Measurements from ENCODE around the gene AASDHPPT.
"Not testable (repeated sequence)": the region's sequence is repeated elsewhere in the genome, so short reads cannot be mapped to it uniquely, and the experiment has no call there.

Gene AASDHPPT, protein sequence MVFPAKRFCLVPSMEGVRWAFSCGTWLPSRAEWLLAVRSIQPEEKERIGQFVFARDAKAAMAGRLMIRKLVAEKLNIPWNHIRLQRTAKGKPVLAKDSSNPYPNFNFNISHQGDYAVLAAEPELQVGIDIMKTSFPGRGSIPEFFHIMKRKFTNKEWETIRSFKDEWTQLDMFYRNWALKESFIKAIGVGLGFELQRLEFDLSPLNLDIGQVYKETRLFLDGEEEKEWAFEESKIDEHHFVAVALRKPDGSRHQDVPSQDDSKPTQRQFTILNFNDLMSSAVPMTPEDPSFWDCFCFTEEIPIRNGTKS

DNA sequence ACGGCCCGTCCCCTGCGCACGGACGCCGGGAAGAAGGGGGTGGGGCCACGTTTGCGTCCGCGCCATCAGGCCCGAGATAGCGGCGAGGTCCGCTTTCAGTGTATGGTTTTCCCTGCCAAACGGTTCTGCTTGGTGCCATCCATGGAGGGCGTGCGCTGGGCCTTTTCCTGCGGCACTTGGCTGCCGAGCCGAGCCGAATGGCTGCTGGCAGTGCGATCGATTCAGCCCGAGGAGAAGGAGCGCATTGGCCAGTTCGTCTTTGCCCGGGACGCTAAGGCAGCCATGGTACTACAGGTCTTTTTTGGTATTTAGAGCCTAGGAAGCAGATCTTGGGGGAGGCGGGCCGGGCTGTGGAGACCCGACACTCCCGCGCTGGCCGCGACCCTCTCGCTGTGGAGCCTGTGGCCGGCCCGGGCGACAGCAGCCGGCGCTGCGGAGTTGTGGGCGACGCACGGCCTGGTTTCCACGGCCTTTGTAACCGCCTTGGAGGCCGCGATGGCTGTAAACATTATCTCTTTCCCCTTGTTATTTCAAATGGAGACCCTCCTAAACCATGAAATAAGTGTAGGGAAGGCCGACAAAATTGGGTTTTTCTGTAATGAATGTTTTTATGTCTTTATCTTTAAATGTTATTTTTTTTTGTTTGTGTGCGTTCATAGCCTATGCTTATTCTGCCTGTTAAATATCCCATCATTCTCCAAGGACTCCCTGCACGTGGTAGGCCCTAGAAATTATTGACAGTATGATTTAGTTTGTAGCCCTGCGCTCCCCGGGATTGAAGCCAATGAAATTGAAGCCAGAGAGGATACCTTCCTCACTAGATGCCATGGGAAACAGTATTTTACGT lies at the start of gene AASDHPPT:
Gene AASDHPPT (plus strand): TSS at position 54 of the 847 bp plus-strand sequence. CDS start 49 bp downstream, at position 103.
- peak in 18 of 51 donors; percentile 4 to 91 (median 66) for DNase-seq

DNA sequence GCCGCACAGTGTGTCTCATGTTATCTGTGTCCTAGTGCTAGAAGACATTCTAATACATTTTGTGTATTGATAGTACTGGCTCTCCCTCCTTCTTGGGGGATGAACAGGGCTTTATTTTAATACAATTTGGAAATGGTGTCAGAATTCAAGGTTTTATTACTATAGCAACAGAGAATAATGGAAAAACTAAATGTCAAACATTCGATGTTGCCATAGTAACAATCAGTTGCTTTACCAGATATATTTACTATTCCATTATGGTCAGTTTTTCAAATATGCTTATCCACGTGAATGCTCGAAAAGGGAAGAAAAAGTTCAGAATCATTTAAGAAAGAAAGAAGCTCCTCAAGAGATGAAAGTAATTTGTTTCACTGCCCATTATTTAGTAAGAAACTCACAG lies 46.9 kb upstream of the AASDHPPT start:
- DNase-seq: no peak

DNA sequence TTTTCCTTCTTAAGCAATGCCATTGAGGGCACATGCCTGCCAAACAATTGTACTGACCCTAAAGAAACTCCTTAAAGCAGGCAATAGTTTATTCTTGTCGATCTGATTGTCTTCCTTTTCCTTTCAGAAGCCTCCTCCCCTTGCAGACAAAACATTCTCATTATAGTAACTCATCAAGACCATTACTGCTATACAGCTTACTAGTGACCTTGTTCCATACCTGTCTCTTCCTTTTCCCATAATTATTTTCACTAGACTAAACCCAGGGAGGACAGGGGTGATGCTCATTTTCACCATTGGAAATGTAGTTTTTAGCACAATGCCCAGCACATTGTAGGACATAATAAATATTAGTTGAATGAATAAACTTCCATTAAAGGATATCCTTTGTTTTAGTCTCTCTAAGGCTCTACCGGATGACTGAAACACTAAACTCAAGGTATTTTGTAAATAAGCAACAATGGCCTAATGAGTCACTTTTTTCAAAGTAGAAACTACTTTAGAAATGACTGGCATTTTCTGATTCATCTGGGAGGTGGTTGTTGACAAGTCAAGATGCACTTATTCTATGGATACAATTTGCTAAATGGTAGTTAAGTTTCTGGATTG lies 46.2 kb upstream of the AASDHPPT start:
- DNase-seq: no peak

DNA sequence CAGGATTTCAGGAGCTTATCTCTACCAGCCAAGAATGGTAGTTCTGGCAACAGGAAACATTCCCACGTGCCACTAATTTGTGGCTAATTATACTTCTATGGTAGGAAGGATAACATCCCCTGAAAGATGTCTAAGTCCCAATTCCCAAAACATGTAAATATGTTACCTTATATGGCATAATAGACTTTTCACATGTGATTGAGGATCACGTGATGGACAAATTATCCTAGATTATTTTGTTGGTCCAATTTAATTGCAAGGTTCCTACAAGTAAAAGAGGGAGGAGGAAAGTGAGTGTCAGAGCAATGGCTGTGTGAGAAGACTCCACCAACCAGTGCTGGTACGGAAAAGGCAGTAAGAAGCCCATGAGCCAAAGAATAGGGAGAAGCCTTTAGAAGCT lies 45.5 kb upstream of the AASDHPPT start:
- DNase-seq: no peak

DNA sequence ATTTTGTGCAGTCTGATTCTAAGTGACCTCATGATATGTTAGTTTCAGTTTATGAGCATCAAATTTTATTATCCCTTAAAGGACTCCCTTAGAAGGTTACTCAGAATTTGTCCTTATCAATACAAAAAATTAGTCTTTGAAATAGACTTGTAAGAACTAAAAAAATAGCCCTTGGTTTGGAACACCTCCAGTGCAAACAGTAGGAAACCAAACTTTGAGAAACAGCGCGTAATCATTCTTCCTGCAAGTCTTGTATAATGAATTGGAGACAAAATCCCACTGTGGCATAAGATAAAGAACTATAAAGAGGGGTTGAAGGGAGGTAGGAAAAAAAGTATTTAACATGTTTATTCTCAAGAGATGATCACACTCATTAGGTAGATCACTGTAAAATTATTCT lies 44.6 kb upstream of the AASDHPPT start:
- no peak for DNase-seq

DNA sequence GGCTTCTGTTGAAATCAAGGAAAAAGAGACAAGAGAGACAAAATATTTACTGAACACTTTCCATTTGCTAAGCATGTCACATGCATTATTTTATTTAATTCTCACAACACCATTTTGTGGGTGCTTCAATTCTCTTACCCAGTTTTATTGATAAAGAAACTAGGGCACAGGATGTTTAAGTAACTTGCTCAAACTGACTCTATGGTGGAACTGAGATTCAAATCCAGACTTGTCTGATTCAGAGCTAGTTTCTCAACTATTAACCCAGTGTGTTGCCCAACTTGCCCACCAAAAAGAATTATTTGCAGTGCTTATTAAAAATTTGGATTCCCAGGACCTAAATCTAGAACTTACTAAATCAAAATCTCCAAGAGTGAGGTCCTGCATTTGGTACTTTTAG lies 33.9 kb upstream of the AASDHPPT start:
- no peak for DNase-seq

DNA sequence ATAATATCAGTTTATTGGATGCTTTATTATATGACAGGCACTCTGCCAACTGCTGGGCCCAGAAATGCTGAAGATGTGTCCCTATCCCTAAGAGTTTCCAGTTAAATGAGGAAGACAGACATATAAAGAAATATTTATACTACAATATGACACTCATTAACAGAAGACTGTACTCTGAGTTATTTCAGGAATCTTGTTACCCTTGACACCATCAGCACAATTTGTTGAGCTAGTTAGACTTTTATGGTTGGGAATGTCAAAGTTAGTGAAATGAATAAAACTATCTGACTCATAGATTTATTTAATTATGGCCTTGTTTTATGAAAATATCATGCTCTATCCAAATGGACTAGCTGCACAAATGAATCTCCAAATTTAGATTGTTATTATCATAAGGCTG lies 29.8 kb upstream of the AASDHPPT start:
- DNase-seq: no peak

DNA sequence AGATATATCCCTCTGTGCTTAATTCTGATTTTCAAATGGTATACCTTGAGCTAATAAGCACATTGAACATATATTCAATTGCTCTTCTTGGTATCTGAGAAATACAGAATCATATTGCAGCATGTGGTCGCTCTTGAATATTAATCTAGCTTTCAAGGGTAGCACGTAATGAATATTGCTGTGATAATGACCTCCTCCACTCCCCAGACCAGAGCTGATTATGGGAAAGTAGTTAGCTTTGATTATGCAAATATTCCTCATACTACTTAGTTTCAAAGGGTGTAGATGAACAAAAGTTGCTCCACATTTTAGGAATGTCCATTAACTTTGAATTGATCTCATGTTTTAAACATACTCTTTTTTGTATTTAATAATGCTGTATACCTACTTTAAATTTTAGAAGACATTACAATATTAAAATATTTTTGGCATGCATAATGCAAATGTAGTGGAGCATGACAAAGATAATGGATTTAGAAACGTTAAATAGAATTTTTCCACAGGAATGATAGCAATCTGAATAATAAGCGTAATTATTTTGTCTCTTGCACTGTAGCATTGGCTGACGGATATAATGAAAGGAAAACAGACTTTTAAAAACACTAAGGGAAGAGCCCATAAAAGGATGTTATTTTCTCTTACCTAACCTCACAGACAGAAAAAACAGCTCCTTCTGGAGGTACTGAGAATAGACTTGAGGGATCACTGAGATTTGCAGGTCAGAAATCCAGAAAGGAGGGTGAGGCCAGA lies 27.6 kb upstream of the AASDHPPT start:
- no peak for DNase-seq

DNA sequence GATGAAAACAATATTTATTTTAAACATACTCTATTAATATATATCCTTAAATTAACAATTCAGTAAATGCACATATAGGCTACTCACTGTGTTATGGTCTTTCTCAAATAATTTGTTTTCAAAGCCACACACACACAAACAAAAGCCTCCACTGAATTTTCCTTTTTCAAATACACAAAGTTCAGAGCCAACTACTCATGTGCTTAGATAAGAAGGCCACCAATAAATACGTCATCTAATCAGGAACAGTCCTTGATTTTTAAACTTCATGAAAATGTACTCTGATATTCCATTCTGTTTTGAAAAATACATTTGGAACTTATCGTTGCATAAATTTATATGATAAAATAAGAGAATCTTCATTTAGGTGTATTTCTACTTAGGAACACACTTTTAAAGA lies 26.4 kb upstream of the AASDHPPT start:
- no peak for DNase-seq

DNA sequence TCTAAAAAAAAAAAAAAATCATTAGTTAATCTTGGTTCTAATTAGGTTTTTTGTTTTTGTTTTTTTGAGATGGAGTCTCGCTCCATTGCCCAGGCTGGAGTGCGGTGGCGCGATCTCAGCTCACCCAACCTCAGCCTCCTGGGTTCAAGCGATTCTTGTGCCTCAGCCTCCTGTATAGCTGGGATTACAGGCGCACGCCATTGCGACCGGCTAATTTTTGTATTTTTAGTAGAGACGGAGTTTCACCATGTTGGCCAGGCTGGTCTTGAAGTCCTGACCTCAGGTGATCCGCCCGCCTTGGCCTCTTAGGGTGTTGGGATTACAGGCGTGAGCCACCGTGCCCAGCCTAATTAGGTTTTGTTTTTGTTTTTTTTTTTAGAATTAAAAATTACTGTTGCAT lies 19.1 kb upstream of the AASDHPPT start:
- DNase-seq: not testable (repeated sequence)

DNA sequence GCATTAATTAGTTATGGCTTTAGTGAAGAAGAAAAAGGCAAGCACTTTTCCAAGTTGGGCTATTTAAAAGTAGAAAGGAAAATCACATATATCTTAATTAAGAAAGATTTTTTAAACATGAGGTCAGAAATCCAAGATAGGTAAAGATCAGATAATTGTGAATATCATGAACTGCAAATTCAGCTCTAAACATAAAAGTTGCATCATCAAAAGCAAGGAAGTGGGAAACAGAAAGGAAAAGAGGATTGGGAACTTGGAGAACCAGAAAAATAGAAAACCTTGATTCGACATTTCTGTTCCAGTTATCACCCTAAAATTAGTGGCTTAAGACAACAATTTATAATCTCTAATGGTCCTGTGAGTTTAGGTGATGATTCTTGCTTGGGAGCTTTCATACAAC lies 17.8 kb upstream of the AASDHPPT start:
- DNase-seq: no peak

DNA sequence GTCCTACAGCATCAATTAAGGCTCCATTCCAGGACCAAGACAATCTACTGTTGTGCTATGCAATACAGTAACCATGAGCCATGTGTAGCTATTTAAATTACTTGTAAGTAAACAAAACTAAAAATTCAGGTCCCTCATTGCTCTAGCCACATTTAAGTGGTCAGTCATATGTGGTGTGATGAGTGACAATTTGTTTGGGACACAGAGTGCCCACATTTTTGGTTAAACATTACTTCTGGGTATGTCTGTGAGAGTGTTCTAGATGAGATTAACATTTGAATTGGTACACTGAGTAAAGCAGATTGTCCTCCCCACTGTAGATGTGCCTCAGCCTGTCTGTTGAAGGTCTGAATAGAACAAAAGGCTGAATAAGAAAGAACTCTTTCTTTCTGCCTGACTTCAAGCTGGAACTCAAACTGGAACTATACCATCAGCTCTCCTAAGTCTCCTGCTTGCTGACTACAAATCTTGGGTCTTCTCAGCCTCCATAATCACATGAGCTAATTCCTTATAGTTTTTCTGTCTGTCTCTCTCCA lies 16.1 kb upstream of the AASDHPPT start:
- no peak for DNase-seq

DNA sequence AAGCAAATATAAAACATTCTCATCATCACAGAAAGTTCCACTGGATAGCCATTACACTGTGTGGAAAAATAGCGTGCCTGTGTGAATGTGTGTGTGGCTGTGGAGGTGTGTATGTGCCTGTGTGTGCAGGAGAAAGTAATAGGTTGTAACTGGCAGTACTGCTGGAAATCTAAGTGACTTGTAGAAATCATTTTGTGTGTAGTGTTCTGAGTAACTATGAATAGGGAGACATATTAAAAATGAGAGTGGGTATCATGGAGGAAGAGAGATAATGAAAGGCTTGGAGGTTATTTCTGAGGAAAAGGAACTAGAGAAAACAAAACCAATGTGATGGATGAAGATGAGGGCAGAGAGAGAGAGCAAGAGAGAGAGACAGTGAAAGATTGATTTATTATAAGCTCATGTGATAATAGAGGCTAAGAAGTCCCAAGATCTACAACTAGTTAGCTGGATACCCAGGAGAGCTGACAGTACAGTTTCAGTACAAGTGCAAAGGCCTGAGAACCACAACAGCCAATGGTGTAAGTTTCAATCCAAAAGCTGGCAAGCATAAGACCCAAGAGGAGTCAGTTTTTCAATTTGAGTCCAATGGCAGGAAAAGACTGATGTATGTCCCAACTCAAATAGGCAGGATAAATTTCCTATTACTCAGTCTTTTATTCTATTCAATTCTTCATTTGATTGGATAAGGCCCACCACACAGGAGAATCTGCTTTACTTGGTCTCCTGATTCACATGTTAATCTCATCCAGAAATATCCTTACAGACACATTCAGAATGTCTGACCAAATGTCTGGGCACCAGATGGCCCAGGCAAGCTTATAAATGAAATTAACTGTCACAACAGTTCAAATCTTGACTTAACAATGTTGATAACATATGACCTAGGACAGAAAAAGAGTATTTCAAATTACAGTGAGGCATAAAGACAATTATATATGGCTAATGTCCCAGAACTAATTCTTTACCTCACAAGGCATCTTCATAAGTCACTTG lies 15.2 kb upstream of the AASDHPPT start:
- DNase-seq: no peak

DNA sequence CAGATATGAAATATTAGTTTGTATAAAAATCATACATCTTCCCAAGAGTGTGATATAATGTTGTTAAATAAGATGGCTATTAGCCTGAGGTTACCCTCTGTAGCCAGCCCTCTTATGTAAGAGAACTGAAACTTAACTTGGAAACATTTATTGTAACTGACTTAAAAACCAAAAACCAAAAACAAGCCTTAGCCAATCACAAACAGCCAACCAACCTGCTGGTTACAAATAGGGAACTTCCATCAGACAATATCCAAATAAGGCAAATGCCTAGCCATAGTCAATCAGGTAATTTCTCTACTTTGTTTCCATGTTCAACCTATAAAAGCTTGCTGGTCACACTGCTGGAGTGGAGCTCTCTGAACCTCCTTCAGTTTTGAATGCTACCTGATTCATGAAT lies 14.5 kb upstream of the AASDHPPT start:
- DNase-seq: no peak

DNA sequence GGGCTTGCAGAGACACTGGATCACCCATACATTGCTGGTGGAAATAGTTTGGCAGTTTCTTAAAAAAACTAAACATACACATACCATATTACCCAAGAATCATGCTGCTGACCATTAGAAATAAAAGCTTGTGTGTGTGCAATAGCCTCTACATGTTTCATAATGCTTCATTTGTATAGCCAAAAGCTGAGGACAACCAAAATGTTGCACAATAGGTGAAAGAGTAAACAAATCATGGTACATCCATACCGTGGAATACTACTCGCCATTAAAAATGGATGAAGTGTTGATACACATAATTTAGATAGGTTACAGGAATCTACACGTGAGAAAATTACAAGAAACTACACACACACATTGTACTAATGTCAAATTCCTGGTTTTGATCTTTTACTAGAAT lies 6.9 kb upstream of the AASDHPPT start:
- no peak for DNase-seq

DNA sequence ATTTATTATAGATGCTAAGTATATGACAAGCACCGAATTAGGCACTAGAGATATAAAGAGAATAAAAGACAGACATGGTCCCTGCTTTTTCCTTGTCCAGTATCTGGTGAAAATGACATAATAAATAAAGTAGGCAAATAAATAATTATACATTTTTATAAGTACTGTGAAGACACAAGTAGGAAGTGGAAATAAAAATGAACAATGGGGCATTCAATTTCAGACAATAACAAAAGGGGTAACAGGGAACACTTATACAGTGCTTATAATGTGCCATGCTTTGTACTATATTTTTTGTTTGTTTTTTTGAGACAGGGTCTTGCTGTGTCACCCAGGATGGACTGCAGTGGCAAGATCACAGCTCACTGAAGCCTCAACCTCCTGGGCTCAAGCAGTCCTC lies 4.7 kb upstream of the AASDHPPT start:
- DNase-seq: no peak

DNA sequence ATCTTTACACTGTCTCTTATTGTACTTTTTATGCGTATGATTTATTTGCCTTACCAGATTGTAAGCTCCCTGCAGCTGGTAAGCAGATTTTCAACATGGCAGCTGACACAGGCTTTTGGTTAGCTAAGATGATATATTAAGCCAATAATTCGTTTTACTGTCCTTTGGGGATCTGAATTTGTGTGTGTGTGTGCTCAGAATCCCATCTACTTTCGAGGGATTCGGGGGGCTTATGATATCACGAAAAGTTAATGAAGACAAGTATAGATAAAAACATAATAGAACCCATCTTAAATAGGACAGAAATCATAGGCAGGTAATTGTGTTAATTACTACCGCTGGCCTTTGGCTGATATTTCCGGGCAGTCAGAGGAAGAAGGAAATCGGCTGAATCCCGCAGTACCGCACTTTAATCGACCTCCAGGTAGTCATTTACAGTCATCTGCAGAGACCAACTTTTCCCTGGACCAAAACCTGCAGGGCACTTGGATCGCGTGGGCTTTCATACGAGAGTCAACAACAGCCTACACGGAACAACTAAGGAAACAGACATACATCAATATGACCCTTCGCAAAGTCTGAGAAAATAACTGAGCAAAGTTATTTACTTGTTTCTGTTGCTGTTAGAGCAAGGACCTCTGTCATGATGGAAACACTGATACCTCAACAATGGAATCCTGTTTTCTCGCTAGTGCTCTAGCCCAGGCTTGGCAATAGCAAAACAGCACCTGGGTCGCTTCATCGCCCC lies 1.1 kb upstream of the AASDHPPT start:
- DNase-seq: peak in 20 of 51 donors; percentile 1 to 75 (median 28)

DNA sequence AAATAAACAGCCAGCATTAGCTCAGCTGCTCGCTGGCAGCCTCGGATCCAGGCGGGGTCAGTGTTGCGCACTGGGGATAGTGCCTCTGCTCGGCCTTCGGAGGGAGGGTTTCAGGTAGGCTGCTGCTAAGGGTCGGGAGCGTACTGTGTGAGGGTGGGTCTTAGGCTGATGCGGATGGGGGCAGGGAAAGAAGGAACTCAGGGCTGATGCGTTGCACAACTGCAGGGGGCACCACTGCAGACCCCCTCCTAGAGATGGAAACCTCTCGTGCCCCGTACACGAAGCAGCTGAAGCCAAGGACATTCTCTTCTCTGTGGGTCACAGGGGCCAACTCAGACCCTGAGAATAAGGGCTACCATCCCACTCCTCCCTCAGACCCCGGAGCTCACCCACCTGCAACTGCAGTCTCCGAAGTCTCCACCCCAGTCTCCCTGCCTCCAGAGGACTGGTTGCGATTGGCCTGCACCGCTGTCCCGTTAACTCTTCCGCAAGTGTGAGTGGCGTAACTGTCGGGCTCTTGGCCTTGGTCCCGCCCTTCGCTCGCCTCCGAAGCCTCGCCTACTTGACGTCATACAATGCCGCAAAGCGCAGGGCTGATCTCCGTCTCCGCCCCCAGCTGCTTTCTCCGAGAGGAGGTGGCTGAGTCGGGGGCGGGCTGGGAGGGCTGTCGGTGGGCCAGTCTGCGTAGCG lies 398 bp upstream of the AASDHPPT start, which contains the start of gene KBTBD3:
Gene KBTBD3 (minus strand): TSS at position 429 of the 690 bp plus-strand sequence. CDS start 18,250 bp downstream, outside the sequence.
- peak; percentile 69 to 100 (median 99) for DNase-seq

DNA sequence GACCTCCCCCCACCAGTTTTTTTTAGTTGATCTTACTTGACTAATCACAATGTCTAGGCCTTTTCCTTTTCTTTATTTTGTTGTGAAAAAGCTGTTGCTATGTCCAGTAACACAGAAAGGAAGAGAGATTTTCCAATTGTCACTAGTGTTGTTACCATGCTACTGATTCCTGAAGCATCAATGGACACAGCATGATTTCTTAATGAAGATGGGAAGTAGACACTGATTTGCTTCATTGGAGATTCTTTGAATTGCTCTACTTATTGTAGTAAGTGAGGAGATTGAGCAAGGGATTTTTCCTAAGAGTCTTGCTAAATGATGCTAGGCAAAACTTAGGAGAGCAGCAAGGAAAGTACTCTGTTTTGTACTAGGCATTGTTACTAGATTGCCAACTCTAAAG lies 4.6 kb downstream of the AASDHPPT start:
- DNase-seq: no peak
